Endothelial cell (in vitro differentiated cells): ENCODE measurements around the gene EXOSC2. TPM values are rescaled to one million over a fixed set of nuclear protein-coding genes. Genes with fewer than 3 reads are reported as not detected.

Source experiments
- DNase-seq: peaks from one replicate; pipeline ENCODE4 v3.0.0; 2021; ENCODE audit warnings: low spot score
- H3K27ac Mint-ChIP-seq: one replicate; pipeline ENCODE4 v1.8.0; 2021; ENCODE audit warnings: mixed read lengths, inconsistent platforms; ENCODE audit not compliant: unreplicated experiment
- H3K27me3 Mint-ChIP-seq: one replicate; pipeline ENCODE4 v1.8.0; 2021; ENCODE audit warnings: mild to moderate bottlenecking, moderate library complexity, mixed read lengths, inconsistent platforms; ENCODE audit not compliant: unreplicated experiment
- H3K36me3 Mint-ChIP-seq: one replicate; pipeline ENCODE4 v1.8.0; 2021; ENCODE audit warnings: mild to moderate bottlenecking, low read depth, mixed read lengths, inconsistent platforms; ENCODE audit not compliant: unreplicated experiment
- H3K4me1 Mint-ChIP-seq: one replicate; pipeline ENCODE4 v1.8.0; 2021; ENCODE audit warnings: mild to moderate bottlenecking, mixed read lengths, inconsistent platforms; ENCODE audit not compliant: unreplicated experiment
- H3K4me3 Mint-ChIP-seq: one replicate; pipeline ENCODE4 v1.8.0; 2021; ENCODE audit warnings: mild to moderate bottlenecking, mixed read lengths, inconsistent platforms; ENCODE audit not compliant: unreplicated experiment
- H3K9me3 Mint-ChIP-seq: one replicate; pipeline ENCODE4 v1.8.0; 2021; ENCODE audit warnings: mixed read lengths, inconsistent platforms; ENCODE audit not compliant: unreplicated experiment
- CTCF ChIP-seq: fragments of 200-600 bp; sonication (generic); IDR thresholded peaks from one replicate; pipeline ENCODE4 v1.5.0; 2021; ENCODE audit warnings: antibody characterized with exemption; ENCODE audit not compliant: unreplicated experiment
- total RNA-seq: library from RNA; stranded (reverse); fragmentation: NEBNext Ultra II Directional; extraction: Animal tissue kit (Norgen Biotek cat#: 25700); gene quantifications from one replicate; pipeline ENCODE4 v1.2.1, GENCODE V29; 2021; ENCODE audit not compliant: unreplicated experiment

The EXOSC2 gene
- total RNA-seq, 1 donor from 2014 or later = 26.0 TPM

- Mint-ChIP-seq H3K36me3 (no peaks in the 10 kb centered on the region), H3K27ac (peak overlapping the region; percentile 23), H3K9me3 (no peaks in the 10 kb centered on the region), H3K27me3 (peaks cover 3% of the 10 kb centered on the region), H3K4me3 (peak overlapping the region; percentile 37), H3K4me1 (peaks cover 30% of the 10 kb centered on the region)
- no peak for TF ChIP-seq CTCF
- DNase-seq = no peak
Measured at GRCh38 chr9:130711469-130711868, 17.9 kb downstream of the EXOSC2 start.

- H3K36me3 Mint-ChIP-seq = no peaks in the 10 kb centered on the region
- H3K4me3 Mint-ChIP-seq = peak overlapping the region; percentile 96
- peak overlapping the region; percentile 96 for H3K27ac Mint-ChIP-seq
- DNase-seq = peak; percentile 94
- peaks cover 3% of the 10 kb centered on the region for H3K27me3 Mint-ChIP-seq
- no peaks in the 10 kb centered on the region for H3K9me3 Mint-ChIP-seq
- peaks cover 30% of the 10 kb centered on the region for H3K4me1 Mint-ChIP-seq
- no peak for TF ChIP-seq CTCF
Measured at GRCh38 chr9:130712564-130713285, 19.1 kb downstream of the EXOSC2 start.

GRCh38 chr9:130713286-130713960, 19.8 kb downstream of the EXOSC2 start:
- Mint-ChIP-seq H3K36me3 (no peaks in the 10 kb centered on the region), H3K4me3 (peak overlapping the region; percentile 96), H3K27me3 (peaks cover 3% of the 10 kb centered on the region), H3K4me1 (peaks cover 30% of the 10 kb centered on the region), H3K9me3 (no peaks in the 10 kb centered on the region), H3K27ac (peak overlapping the region; percentile 96)
- peak; percentile 44 for DNase-seq
- no peak for TF ChIP-seq CTCF

- Mint-ChIP-seq H3K4me1 (peaks cover 30% of the 10 kb centered on the region), H3K27ac (peak overlapping the region; percentile 96), H3K36me3 (no peaks in the 10 kb centered on the region), H3K27me3 (peaks cover 3% of the 10 kb centered on the region), H3K4me3 (peak overlapping the region; percentile 96), H3K9me3 (no peaks in the 10 kb centered on the region)
- DNase-seq = no peak
- TF ChIP-seq CTCF = no peak
Measured at GRCh38 chr9:130714586-130715110, 21.1 kb downstream of the EXOSC2 start.

GRCh38 chr9:130715270-130715669, 21.7 kb downstream of the EXOSC2 start:
- H3K4me3 Mint-ChIP-seq = peak overlapping the region; percentile 96
- peaks cover 33% of the 10 kb centered on the region for H3K4me1 Mint-ChIP-seq
- no peak for TF ChIP-seq CTCF
- H3K27me3 Mint-ChIP-seq = peaks cover 3% of the 10 kb centered on the region
- no peaks in the 10 kb centered on the region for H3K9me3 Mint-ChIP-seq
- no peaks in the 10 kb centered on the region for H3K36me3 Mint-ChIP-seq
- no peak overlapping the region for H3K27ac Mint-ChIP-seq
- DNase-seq = no peak
